GM19035 (cell line): Measurements from ENCODE around the gene DPAGT1.
"Not testable (repeated sequence)": the region's sequence is repeated elsewhere in the genome, so short reads cannot be mapped to it uniquely, and the experiment has no call there.

Experiments
- ATAC-seq: cut with Tn5 transposase; IDR thresholded peaks from one replicate; pipeline ENCODE4 v1.9.1; 2021; ENCODE audit not compliant: unreplicated experiment

Gene DPAGT1

DNA sequence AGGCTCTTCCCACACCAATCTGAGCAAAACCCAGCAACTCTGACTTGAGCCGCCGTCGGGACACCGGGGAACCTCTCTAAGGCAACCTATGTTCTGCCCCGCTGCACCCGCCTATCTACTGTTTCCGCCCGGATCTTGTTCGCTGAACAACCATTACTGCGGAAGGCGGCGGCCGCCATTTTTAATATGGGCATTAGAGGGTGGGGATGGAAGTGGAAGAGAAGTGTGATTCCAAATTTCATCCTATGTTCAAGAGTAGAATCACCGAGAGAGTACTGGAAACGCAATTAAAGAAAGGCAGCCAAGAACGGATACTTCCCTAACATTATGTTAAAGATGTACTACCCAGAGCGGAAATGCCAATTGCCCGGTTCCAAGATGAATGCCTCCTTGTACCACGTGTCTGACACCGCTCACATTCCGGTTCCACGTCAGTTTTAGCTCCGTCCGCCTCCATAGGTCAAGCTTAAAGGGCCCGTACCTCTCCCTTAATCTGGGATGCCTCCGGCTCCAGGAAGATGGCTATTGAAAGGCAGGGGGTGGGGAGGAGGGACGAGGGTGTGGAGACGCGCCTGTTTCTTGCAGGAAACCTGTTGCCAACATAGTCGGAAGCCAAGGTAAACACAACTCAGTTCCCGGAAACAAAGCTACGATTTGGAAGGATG lies at the start of gene DPAGT1:
DPAGT1 (minus strand) TSS at position 95 of the 665 bp plus-strand sequence. CDS start 198 bp downstream, outside the sequence.
- peak; percentile 75 for ATAC-seq

DNA sequence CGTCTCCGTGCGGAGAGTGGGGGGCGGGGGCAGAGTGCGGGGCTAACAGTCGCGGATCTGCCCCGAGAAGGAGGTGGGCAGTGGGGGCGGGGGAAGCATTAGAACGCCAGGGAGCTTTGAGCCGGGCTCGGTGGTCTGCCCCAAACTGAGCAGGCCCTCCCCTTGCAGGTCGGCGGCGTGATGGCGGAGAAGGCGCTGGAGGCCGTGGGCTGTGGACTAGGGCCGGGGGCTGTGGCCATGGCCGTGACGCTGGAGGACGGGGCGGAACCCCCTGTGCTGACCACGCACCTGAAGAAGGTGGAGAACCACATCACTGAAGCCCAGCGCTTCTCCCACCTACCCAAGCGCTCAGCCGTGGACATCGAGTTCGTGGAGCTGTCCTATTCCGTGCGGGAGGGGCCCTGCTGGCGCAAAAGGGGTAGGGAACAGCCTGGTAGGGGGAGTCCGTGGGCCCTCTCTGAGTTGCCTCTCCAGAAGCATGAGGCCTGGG lies 48.2 kb upstream of the DPAGT1 start:
- no peak for ATAC-seq

DNA sequence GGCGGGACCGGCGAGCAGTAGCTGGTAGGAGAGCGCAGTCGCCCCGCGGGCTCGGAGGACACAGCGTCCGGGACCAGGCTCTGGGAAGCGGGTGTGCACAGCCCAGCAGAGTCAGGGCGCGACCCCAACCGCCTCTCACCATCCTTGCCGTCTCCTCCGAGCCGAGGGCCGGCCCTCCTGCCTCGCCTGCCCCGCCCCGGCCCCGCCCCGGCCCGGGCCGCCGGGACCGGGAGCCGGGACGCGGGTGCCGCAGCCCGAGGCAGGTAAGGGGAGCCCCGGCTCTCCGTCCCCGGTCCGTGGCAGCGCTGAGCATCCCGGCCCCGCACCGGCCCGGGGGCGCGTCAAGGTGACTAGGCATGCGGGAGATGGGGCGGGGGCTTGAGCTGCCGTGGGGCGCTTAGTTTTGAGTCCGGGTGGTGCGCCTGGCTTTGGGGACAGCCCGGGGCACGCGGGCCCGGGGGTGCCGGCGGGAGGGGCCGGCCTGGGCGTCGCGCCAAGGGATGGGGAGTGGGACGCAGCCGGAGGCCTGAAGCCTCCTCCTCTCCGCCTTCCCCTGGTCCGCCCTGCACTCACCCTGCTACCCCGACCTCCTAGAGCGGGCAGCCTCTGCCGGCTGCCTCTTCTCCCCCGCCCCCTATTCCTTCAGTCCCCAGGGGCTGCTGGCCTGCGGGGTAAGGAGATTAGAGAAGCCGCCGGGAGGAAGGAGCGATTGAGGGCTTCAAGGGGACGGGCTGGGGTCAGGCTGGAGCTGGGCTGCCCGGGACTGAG lies 47.5 kb upstream of the DPAGT1 start, which contains the start of gene ABCG4:
ABCG4 (plus strand) TSS at position 35 of the 768 bp plus-strand sequence. CDS start 914 bp downstream, outside the sequence.
- no peak for ATAC-seq

DNA sequence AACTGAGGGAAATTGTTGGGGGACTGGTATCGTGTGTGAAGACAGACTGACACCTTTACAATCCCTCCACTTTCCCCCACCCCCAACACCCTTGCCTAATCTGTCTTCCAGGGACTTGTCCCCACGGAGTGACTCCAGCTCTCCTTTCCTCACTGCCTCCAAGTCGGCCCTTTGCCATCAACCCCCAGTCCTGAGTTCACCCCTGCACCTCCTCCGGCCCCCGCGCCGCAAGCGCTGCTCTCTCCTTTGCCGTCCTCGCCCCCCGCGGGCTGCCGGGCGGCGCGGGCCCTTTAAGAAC lies 47.0 kb upstream of the DPAGT1 start:
- no peak for ATAC-seq

DNA sequence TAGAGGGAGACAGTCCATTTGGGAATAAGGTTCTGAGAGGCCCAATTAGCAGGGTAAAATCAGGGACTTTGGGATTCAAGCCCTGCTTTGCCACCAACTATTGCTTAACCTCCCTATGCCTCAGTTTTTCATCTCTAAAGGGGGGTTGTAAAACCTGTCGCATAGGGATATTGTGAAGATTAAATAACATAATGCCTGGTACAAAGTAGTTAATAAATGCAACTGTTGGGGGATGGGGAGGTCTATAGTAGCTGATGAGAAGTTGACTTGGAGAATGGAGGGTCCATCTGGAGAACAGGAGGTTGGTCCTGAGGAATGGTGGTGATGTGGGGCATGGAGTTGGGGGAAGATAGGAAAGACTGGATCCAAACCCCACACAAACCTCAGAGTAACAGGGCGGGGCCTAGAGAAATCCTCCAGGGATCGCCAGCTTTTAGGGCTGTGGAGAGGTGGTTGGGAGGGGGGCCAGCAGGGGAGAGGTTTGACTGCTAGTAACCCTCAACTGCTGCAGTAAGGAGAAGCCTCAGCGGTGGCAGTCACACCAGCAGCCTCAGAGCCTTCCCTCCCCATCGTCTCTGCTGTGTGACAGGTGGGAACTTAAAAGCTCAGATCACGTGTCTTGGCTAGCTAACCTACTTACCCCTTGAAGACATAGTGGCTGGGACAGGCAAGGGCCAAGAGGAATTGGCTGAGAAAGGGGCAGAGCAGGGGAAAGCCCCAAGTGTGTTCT lies 46.1 kb upstream of the DPAGT1 start:
- ATAC-seq = no peak

DNA sequence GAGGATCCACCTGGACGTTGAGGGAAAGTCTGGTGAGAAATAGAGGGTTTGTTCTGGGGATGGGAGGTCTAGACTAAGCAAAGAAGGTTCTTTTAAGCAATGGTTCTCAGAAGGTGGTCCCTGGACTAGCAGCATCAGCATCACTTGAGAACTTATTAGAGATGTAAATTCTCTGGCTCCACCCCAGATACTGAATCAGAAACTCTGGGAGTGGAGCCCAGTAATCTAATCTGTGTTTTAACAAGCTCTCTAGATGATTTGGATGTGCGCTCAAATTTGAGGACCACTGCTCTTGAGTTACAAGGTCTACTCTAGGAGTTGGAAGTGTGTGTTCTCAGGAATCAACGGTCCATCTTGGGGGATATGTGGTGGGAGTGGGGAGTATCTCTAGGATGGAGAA lies 43.9 kb upstream of the DPAGT1 start:
- ATAC-seq = no peak

DNA sequence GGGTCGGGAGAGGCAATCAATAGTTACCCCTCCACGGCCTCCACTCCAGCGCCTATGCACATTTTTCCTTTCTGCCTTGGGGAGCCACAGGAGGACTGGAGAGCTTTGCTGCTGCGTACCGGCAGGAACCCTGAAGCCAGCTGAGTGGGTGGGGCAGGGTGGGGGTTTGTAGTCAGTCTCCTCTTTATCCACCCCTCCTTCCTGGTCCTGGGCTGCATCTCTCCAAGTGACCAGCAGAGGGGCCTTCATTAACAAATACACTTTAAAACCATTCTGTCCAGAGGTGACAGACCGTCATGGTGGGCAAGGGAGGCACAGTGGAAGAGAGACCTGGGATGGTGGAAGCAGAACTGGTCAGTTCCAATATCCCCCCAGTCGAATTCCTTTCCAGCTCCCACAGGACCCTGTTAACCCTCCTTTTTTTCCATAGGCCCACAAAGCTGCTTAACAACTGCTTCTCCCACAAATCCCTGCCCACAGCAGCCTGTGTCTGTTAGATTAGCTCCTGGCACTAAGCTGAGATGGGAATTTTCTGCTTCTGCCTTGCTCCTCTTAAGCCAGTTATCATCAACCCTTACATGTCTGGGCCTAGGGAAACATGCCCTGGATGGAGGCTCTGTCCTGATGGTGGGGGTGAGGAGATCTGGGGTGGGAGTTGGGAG lies 43.3 kb upstream of the DPAGT1 start:
- ATAC-seq = peak; percentile 72

DNA sequence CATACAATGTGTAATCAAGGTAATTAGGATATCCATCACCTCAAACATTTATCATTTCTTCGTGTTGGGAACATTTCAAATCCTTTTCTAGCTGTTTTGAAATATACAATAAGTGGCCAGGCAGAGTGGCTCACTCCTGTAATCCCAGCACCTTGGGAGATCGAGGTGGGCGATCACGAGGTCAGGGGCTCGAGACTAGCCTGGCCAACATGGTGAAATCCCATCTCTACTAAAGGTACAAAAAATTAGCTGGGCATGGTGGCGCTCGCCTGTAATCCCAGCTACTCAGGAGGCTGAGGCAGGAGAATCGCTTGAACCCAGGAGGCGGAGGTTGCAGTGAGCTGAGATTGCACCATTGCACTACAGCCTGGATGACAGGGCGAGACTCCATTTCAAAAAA lies 37.6 kb upstream of the DPAGT1 start:
- not testable (repeated sequence) for ATAC-seq

DNA sequence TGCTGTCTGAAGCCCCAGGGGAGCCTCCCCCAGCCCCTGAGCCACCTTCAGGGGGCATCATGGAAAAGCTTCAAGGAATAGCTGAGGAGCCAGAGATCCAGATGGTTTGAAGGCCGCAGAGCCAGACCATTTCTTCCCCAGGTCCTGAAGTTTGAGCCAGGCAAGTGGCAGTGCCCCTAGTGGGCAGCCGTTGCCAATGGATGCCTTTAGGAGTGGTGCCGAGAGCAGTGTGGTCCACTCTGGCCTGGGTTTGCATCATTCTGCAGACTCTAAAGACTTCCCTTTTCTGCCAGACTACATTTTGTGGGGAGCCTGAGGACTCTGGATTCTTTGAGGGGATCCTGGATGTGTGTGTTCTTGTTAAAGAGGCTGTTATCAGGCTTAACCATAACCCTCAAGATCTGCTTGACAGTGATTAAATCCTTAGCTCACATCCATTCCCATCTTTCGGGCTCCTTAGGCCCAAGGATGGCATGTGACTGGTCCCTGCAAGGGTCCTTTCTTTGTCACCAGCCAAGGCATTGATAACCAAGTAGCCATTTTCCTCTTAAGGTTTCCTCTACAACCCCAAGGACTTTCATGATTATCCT lies 32.8 kb upstream of the DPAGT1 start:
- no peak for ATAC-seq

DNA sequence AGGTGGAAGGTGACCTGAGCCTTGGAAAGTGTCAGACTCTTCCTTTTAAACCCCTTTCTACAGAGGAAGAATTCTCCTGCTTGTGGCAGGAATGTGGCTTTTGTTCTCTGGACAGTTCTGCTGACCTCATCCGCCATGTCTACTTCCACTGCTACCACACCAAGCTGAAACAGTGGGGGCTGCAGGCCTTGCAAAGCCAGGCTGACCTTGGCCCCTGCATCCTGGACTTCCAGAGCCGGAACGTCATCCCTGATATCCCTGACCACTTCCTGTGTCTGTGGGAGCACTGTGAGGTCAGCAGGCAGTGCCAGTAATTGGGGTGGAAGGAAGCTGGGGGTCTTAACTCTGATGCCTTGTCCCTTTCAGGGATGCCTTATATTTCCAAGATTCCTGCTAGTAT lies 29.0 kb upstream of the DPAGT1 start:
- no peak for ATAC-seq

DNA sequence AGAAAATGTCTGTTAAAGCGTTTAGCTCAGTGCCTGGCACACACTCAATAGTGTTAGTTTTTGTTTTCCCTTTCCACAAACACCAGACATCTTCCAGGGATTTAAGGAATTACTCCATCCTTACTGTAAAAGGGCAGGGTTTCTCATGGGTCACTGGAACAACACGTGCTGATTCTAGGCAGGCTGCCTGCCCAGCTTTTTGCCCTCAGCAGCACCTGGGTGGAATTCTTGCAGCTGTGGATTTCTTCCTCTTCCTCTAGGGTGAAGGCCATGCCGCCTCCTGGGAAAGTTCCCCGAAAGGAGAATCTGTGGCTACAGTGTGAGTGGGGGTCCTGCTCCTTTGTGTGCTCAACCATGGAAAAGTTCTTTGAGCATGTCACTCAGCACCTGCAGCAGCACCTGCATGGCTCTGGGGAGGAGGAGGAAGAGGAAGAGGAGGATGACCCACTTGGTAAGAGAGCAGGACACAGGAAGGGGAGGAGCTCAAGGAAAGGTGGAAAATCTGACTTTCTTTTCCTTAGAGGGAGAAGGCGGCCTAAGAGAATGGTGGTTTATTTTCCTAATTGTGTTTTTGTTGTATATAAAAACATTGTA lies 25.1 kb upstream of the DPAGT1 start:
- no peak for ATAC-seq

DNA sequence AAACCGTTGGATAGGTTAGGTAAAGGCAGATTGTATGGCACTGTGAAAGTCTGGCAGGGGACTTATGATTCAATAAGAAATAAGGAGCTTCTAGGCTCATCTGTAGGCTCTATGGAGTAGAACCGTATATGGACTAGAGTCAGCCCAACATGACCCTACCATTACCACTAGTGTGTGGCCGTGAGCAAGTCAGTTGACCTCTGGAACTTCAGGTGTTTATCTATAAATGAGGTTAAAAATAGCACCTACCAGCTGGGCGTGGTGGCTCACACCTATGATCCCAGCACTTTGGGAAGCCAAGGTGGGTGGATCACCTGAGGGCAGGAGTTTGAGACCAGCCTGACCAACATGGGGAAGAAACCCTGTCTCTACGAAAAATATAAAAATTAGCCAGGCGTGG lies 24.2 kb upstream of the DPAGT1 start:
- no peak for ATAC-seq

DNA sequence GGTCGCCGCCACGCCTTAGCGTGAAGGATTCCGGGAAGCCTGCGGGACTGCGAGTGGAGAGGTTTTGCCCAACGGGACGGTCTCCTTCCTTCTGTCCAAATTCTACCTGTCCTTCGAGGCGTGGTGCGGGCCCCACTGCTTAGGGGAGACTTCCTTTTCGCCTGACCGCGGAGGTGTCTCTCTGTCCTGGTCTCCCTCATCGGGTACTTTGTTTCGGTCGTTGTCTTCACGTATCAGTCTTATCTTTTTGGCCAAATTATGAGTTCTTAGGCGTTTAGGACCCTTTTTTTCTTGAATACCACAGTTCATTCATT lies 20.1 kb upstream of the DPAGT1 start:
- peak; percentile 6 for ATAC-seq

DNA sequence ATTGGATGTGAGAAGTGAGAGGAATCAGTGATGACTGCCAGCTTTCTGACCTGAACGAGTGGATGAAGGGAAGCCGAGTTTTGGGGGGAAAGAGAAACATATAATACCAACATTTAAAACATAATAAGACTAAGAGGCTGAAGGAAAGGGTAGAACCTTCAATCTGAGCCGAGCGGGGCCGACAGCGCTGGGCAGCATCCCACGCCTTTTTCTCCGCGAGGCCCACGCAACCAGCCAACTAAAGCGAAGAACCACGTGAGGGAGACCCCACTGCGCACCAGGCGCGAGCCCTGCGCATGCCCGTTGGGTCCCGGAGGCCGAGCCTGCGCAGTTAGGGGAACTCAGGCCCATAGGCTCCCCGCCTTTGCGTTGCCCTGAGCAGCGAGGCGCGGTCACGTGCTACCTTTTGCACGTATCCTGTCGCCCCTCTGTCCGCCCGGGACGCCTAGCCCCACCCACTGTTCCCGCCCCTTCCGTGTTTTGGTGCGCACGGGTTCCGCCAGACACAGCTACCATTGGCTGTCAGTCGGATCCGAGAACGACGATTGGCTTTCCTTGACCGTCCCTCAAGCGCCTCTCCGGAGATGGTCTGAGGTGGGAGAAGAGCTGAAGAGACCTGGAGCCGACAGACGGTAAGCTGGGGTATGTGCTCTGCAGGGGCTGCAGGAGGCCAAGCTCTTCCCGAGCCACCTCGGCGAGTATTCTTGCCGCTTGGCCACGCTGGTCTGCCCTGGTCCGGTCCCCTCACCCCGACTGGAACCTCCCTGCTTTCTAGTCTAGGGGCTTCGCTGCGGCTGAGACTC lies 19.6 kb upstream of the DPAGT1 start, which contains the start of gene HINFP:
HINFP (plus strand) TSS at position 573 of the 803 bp plus-strand sequence. CDS start 5,365 bp downstream, outside the sequence.
- ATAC-seq = peak; percentile 95

DNA sequence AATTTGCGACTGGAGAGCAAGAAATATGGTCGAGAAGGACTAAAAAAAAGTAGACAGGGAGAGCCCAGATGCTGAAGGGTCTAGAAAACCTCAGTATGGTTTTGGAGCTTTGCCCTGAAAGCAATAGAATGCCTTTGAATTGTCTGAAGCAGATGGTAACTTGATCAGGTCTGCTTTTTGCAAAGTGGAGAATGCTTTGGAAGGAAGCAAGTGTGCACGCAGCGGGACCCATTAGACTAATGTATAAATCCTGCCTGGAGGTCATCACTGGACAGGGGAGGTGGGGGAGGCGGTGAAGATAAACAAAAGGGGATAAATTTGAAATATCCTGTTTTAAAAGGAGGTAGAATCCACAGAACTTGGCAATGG lies 19.0 kb upstream of the DPAGT1 start:
- ATAC-seq = no peak

DNA sequence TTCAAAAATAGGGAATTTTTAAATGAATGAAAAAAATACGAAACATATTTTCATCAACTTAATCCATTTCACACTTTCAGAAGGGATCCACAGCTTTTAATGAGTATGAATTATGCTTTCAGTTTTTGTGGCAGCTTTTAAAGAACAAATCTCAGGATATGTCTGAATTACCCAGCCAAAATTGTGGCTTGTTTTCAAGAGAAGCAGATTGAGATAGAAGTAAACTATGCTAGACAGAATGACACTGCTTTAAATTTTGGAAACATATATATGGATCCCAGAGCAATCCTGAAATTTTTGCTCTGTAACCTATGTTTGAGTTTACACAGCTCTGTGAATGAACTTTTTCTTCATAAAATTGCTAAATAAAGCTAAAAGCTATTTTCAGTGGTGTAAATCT lies 17.3 kb upstream of the DPAGT1 start:
- no peak for ATAC-seq

DNA sequence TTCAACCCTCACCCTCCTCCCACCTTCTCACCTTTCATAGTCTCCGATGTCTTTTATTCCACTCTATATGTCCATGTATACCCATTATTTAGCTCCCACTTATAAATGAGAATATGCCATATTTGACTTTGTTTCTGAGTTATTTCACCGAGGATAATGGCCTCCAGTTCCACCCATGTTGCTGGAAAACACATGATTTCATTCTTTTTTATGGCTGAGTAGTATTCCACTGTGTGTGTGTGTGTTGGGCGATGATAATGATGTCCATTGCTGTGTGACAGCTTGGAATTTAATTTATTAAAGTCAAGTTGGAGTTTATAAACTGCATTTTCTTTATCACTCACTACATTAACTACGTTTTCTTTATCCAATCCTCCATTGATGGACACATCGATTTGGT lies 16.6 kb upstream of the DPAGT1 start:
- ATAC-seq = no peak

DNA sequence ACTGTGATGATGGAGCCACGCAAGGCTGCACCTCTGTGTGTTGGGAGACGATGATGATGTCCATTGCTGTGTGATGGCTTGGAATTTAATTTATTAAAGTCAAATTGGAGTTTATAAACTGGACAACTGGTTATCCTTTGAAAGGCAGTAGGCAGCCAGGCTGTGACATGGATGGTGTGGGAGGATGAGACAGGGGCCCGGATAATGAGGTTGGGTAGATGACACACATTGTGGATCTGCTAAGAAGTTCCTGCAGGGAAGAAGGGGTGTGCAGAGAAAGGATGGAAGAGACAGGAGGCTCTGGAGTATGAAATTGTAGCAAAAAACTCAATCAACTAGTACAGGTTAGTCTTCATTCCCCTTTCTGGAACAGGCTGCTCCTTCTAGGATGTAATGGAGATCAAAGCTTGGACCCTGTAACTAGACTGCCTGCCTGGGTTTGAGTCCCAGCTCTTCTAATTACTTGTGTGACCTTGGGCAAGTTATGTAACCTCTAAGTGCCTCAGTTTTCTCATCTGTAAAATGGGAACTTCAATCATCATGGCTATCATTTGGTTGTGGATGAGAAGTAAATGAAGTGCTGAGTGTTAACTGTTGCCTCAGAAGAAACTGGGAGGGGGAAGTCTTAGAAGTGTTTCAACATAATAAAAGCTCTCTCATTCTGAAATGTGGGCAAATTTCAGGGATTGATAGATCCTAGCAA lies 15.5 kb upstream of the DPAGT1 start:
- ATAC-seq = no peak

DNA sequence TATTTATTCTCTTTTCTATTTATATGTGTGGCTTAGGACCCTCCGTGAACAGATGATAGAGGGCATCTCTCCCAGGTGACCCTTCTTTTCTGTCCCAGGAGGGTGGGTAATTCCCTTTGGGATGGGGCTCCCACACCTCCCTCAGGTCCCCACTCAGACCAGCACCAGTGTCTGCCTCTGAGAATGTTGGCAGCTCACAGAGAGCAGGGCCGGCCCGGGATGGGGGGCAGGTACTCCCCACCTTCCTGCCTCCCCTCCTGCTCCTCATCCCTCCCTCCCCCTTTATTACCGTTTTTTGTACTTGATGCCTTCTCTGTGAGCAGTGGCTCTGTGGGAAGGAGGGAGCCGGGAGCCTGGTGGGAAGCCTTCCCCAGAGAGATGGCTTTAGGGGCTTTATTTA lies 14.9 kb upstream of the DPAGT1 start:
- no peak for ATAC-seq
